RWPE2 (cell line): ENCODE measurements around the gene MDGA2.

ENCODE experiments used
- ATAC-seq: fragments of 200-7000 bp; cut with Tn5 transposase; 3 replicates; pipeline ENCODE4 v1.9.1; 2021; ENCODE audit warnings: low read depth
- DNase-seq: peaks from one replicate; pipeline ENCODE4 v3.0.0-alpha.2; 2020; ENCODE audit warnings: low spot score
- H3K27ac ChIP-seq: fragments of 450-650 bp; 2 replicates; pipeline ENCODE4 v1.5.1; 2017; ENCODE audit warnings: mild to moderate bottlenecking; ENCODE audit not compliant: poor library complexity, severe bottlenecking
- H3K27me3 ChIP-seq: fragments of 250-450 bp; sonication (Bioruptor Pico); 2 replicates; pipeline ENCODE4 v1.5.1; 2021; ENCODE audit warnings: mild to moderate bottlenecking, moderate library complexity; ENCODE audit not compliant: insufficient read depth, poor library complexity, severe bottlenecking
- H3K36me3 ChIP-seq: fragments of 250-450 bp; sonication (Bioruptor Pico); 2 replicates; pipeline ENCODE4 v1.5.1; 2020; ENCODE audit warnings: low read depth, mild to moderate bottlenecking, moderate library complexity
- H3K4me1 ChIP-seq: fragments of 250-450 bp; sonication (Bioruptor Pico); 2 replicates; pipeline ENCODE4 v1.5.1; 2021; ENCODE audit warnings: mild to moderate bottlenecking, moderate library complexity; ENCODE audit not compliant: insufficient read depth, poor library complexity, severe bottlenecking
- H3K4me3 ChIP-seq: fragments of 250-450 bp; sonication (Bioruptor Pico); 2 replicates; pipeline ENCODE4 v1.5.1; 2021; ENCODE audit warnings: mild to moderate bottlenecking, moderate library complexity; ENCODE audit not compliant: severe bottlenecking
- H3K9me3 ChIP-seq: fragments of 250-450 bp; sonication (Bioruptor Pico); 2 replicates; pipeline ENCODE4 v1.5.1; 2021; ENCODE audit warnings: mild to moderate bottlenecking, moderate library complexity; ENCODE audit not compliant: severe bottlenecking
- CTCF ChIP-seq: fragments of 450-650 bp; IDR thresholded peaks from one replicate; pipeline ENCODE4 v1.5.1; 2017; ENCODE audit warnings: mild to moderate bottlenecking, moderate library complexity; ENCODE audit not compliant: poor library complexity, severe bottlenecking

MDGA2 gene

GRCh38 chr14:47662466-47662865 lies 12.9 kb downstream of the MDGA2 start:
- no peak overlapping the region for H3K4me3 ChIP-seq
- ATAC-seq, result no peak
- peaks cover 45% of the 10 kb centered on the region for H3K27me3 ChIP-seq
- no peaks in the 10 kb centered on the region for H3K4me1 ChIP-seq
- H3K36me3 ChIP-seq, result no peaks in the 10 kb centered on the region
- DNase-seq, result no peak
- no peaks in the 10 kb centered on the region for H3K9me3 ChIP-seq
- H3K27ac ChIP-seq, result no peak overlapping the region
- no peak for TF ChIP-seq CTCF

GRCh38 chr14:47660158-47660557 lies 15.2 kb downstream of the MDGA2 start:
- Histone ChIP-seq H3K36me3 (no peaks in the 10 kb centered on the region), H3K4me3 (no peak overlapping the region), H3K27me3 (peaks cover 45% of the 10 kb centered on the region), H3K4me1 (no peaks in the 10 kb centered on the region), H3K9me3 (no peaks in the 10 kb centered on the region), H3K27ac (no peak overlapping the region)
- ATAC-seq, result no peak
- no peak for TF ChIP-seq CTCF
- DNase-seq, result no peak

- Histone ChIP-seq H3K27ac (no peak overlapping the region), H3K4me1 (no peaks in the 10 kb centered on the region), H3K36me3 (no peaks in the 10 kb centered on the region), H3K4me3 (no peak overlapping the region), H3K9me3 (no peaks in the 10 kb centered on the region), H3K27me3 (peaks cover 40% of the 10 kb centered on the region)
- ATAC-seq (no peak), DNase-seq (no peak)
- no peak for TF ChIP-seq CTCF
These were observed 17.4 kb downstream of the MDGA2 start for GRCh38 chr14:47658041-47658440.

- Histone ChIP-seq H3K27ac (no peak overlapping the region), H3K36me3 (no peaks in the 10 kb centered on the region), H3K9me3 (no peaks in the 10 kb centered on the region), H3K27me3 (peaks cover 31% of the 10 kb centered on the region), H3K4me3 (no peak overlapping the region), H3K4me1 (no peaks in the 10 kb centered on the region)
- ATAC-seq (no peak), DNase-seq (no peak)
- TF ChIP-seq CTCF, result no peak
These were observed 18.3 kb downstream of the MDGA2 start for GRCh38 chr14:47657143-47657542.

GRCh38 chr14:47651337-47651736 lies 24.1 kb downstream of the MDGA2 start:
- Histone ChIP-seq H3K4me1 (no peaks in the 10 kb centered on the region), H3K4me3 (no peak overlapping the region), H3K27ac (no peak overlapping the region), H3K36me3 (no peaks in the 10 kb centered on the region), H3K9me3 (no peaks in the 10 kb centered on the region), H3K27me3 (peaks cover 2% of the 10 kb centered on the region)
- no peak for DNase-seq
- TF ChIP-seq CTCF, result no peak
- no peak for ATAC-seq
